Activated CD4-positive, alpha-beta T cell treated with anti-CD3 and anti-CD28 coated beads for 48 hours (primary cell): ENCODE results near the gene TOP1.
A peak's percentile ranks its signal among the peaks of the same experiment; 100 is the strongest.

Source experiments
- DNase-seq: peaks from one replicate; pipeline ENCODE4 v3.0.0-alpha.2; 2020

TOP1 gene

GRCh38 chr20:41004531-41005360 lies 23.9 kb upstream of the TOP1 start:
- DNase-seq: peak; percentile 61

- DNase-seq: no peak
Observed at GRCh38 chr20:41005361-41005729, 23.3 kb upstream of the TOP1 start.

- DNase-seq: no peak
Observed at GRCh38 chr20:41006126-41006935, 22.3 kb upstream of the TOP1 start.

GRCh38 chr20:41006936-41007474 lies 21.6 kb upstream of the TOP1 start:
- no peak for DNase-seq

- DNase-seq: no peak
Observed at GRCh38 chr20:41007481-41007880, 21.1 kb upstream of the TOP1 start.

GRCh38 chr20:41009946-41010345 lies 18.7 kb upstream of the TOP1 start:
- DNase-seq: no peak

GRCh38 chr20:41011551-41012067 lies 17.0 kb upstream of the TOP1 start:
- no peak for DNase-seq

- DNase-seq: no peak
Observed at GRCh38 chr20:41014561-41015088, 14.0 kb upstream of the TOP1 start.

- no peak for DNase-seq
Observed at GRCh38 chr20:41017448-41018042, 11.1 kb upstream of the TOP1 start.

- DNase-seq: no peak
Observed at GRCh38 chr20:41018153-41018552, 10.5 kb upstream of the TOP1 start.

- DNase-seq: no peak
Observed at GRCh38 chr20:41023549-41023948, 5.1 kb upstream of the TOP1 start.

GRCh38 chr20:41027366-41027765 lies 1.3 kb upstream of the TOP1 start:
- DNase-seq: no peak

- no peak for DNase-seq
Observed at GRCh38 chr20:41027872-41028358, 707 bp upstream of the TOP1 start.

GRCh38 chr20:41029150-41029901 lies 704 bp downstream of the TOP1 start:
- DNase-seq: peak; percentile 58

GRCh38 chr20:41030061-41030460 lies 1.4 kb downstream of the TOP1 start:
- no peak for DNase-seq

GRCh38 chr20:41030531-41031242 lies 2.1 kb downstream of the TOP1 start:
- DNase-seq: no peak

- DNase-seq: no peak
Observed at GRCh38 chr20:41031243-41031619, 2.6 kb downstream of the TOP1 start.

- DNase-seq: no peak
Observed at GRCh38 chr20:41032271-41032670, 3.6 kb downstream of the TOP1 start.

GRCh38 chr20:41034239-41034638 lies 5.6 kb downstream of the TOP1 start:
- no peak for DNase-seq

GRCh38 chr20:41035207-41035606 lies 6.6 kb downstream of the TOP1 start:
- DNase-seq: no peak

GRCh38 chr20:41037179-41037578 lies 8.6 kb downstream of the TOP1 start:
- DNase-seq: no peak
